HEK293 (cell line): ENCODE data around the gene PIGQ.

Experiments
- PATZ1 ChIP-seq: fragments of 450-650 bp; formaldehyde crosslinking; IDR thresholded peaks from 2 replicates; pipeline ENCODE4 v1.5.1; 2016; ENCODE audit warnings: missing biosample characterization, missing genetic modification characterization
- PRDM4 ChIP-seq: fragments of 450-650 bp; formaldehyde crosslinking; IDR thresholded peaks from 2 replicates; pipeline ENCODE4 v1.5.1; 2017; ENCODE audit warnings: missing biosample characterization, missing genetic modification characterization
- ZEB2 ChIP-seq: fragments of 450-650 bp; formaldehyde crosslinking; IDR thresholded peaks from 2 replicates; pipeline ENCODE4 v1.5.1; 2016; ENCODE audit warnings: missing biosample characterization, missing genetic modification characterization

- TF ChIP-seq ZEB2 (tag by site-specific recombination) (no peak), PATZ1 (tag by site-specific recombination) (no peak), PRDM4 (no peak)
Observed at GRCh38 chr16:537415-538335, 32.1 kb upstream of the PIGQ start.
